GM20431 (cell line): ENCODE data around the gene PXMP2.
"Not testable (repeated sequence)": the region's sequence is repeated elsewhere in the genome, so short reads cannot be mapped to it uniquely, and the experiment has no call there.

Experiments used
- in situ Hi-C: fragments of 300-500 bp; cut with MseI, MboI; formaldehyde crosslinking; loops from one replicate; pipeline ENCODE4 v1.15.0; 2020; ENCODE audit warnings: low sequenced_read_pairs; ENCODE audit not compliant: unreplicated experiment

The PXMP2 gene

DNA sequence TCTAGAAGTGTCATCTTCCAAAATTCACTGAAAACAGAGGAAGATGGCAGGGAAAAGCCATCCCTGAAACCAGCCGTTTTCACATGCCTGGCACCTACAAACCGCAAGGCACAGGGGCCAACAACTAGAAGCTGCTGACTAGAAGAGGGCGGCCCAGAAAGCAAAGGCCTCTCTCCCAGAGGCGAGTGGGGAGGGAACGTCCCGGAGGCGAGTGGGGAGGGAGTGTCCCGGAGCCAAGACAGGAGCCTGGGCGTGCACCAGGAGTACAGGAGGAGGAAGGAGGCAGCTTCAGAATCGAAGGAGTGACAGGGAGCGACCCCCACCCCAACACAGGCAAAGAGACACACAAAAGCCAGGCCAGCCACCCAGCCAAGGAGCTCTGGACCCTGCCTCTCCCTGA, 53.3 kb downstream of the PXMP2 start:
- in situ Hi-C loops, result no loop called here

DNA sequence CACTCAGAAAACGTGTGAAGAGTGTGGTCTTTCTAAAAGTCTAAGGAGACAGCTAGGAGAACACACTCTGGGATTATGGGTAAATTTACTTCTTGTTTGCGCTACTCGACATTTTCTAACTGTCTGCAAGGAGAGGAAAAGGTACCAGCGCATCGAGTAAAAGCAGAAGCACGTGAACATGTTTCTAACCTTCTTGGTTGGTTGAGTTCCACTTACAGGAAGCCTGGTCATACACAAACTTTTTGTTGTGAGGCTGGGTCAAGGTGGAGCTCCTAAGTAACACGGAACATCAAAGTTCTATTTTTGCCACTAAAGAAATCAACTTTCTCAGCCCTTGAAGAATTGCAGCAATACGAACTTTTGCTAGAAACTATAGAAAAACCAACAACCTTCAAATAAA, 54.2 kb downstream of the PXMP2 start:
- in situ Hi-C loops, result no loop called here

- in situ Hi-C loops, result no loop called here
These were observed 56.4 kb downstream of the PXMP2 start for GRCh38 chr12:132743831-132744230.

GRCh38 chr12:132746613-132747012, 59.2 kb downstream of the PXMP2 start:
- in situ Hi-C loops, result no loop called here

- in situ Hi-C loops, result no loop called here
These were observed 60.0 kb downstream of the PXMP2 start for GRCh38 chr12:132747395-132747794.

DNA sequence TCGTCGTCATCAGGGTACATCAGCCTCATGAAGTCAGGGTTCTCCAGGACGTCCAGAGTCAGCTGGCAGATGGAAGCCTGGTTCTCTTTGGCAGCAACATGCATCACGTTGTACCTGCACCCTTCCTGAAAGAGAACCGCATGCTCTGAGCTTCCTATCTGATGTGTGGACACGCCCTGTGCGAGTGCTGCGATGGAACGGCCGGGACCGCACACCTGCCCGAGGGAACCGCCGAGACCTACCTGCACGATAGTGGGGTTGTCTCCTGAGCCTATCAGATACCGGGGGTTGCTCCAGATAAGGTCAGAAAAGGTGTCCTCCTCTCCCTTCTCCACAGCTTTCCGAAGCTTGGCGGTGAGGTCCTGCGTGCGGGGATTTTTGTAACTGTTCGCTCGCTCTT, 60.5 kb downstream of the PXMP2 start:
- in situ Hi-C loops, result no loop called here

DNA sequence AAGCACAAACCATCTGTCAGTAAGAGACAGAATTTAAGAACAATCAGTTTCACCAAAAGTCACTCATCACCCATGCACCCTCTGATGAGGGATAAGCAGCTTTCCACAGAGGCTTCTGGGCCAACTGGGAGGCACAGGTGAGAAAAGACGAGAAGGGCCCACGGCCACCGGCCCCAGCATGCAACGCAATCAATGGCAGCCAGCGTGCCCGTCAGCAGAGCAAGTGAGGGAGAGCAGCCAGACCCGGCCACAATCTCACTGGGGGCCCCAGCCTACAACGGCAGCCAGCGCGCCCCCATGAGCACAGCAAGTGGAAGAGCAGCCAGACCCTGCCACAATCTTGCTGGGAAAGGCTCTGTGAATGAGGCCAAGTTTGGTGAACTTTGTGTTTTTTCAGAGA, 60.9 kb downstream of the PXMP2 start:
- in situ Hi-C loops, result no loop called here

DNA sequence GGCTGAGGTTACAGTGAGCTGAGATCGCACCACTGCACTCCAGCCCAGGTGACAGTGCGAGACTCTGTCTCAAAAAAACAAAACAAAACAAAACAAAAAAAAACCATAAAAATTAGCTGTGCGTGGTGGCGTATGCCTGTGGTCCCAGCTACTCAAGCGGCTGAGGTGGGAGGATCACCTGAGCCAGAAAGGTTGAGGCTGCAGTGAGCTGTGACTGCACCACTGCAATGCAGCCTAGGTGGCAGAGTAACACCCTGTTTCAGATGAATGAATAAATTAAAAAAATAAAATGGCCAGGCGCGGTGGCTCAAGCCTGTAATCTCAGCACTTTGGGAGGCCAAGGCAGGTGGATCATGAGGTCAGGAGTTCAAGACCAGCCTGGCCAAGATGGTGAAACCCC, 66.3 kb downstream of the PXMP2 start:
- in situ Hi-C loops, result not testable (repeated sequence)

DNA sequence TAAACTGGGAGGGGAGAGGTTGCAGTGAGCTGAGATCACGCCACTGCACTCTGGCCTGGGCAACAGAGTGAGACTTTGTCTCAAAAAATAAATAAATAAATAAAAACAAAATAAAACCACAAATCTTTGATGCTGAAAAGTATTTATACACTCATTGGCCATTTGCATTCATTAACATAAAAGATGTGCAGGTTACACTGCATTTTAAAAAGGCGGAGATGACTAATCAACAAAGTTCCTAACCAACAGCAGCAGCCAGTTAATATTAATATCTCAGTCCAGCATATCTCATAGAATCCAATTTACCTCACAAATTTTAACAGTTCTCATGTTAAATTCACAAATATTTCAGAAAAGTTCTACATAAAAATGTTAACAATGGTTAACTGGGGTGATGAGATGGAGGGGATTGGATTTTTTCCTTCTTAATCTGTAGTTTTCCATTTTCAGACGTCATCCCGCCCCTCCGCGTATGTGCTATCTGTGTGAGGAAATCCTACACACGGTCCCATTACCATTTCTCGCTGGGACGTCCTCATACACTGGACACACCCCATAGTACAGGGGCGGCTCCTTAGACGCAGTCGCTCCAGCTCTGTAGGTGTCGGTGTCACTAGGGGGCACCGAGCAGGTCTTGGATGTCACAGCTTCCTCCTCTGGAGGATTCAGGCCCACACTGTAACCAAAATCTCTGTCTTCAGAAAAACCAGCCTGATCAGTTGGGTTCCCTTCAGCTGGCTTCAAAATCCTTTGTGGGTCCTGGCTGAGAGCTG, 67.0 kb downstream of the PXMP2 start:
- in situ Hi-C loops, result no loop called here
